Right cardiac atrium (tissue), 5 donors: ENCODE measurements around the gene P4HA2. TPM values are rescaled to one million over a fixed set of nuclear protein-coding genes. Genes with fewer than 3 reads are reported as not detected.

Source experiments
- ATAC-seq, 2 donors: fragments of 200-7000 bp; cut with Tn5 transposase; one replicate each; pipeline versions ENCODE4 v1.8.0 to v1.9.1; 2020; ENCODE audit warnings: moderate library complexity in 2 of 2, mild to moderate bottlenecking in 1 of 2
- DNase-seq, 3 donors: peaks; one replicate each; pipeline ENCODE4 v3.0.0-alpha.2; 2020
- H3K27ac ChIP-seq: one replicate; pipeline ENCODE4 v1.5.1; 2013; ENCODE audit warnings: mild to moderate bottlenecking, low read length, control low read depth, moderate library complexity
- H3K27me3 ChIP-seq: one replicate; pipeline ENCODE4 v1.6.1; 2013; ENCODE audit not compliant: control insufficient read depth, insufficient read depth
- H3K4me1 ChIP-seq: one replicate; pipeline ENCODE4 v1.6.1; 2013; ENCODE audit warnings: low read length; ENCODE audit not compliant: control insufficient read depth, insufficient read depth
- H3K4me3 ChIP-seq: one replicate; pipeline ENCODE4 v1.5.1; 2013; ENCODE audit warnings: low read length, control low read depth
- H3K9me3 ChIP-seq: one replicate; pipeline ENCODE4 v1.6.1; 2013; ENCODE audit warnings: low read length; ENCODE audit not compliant: control insufficient read depth
- WGBS: extraction: QIAGEN DNeasy Blood & Tissue Kit; methylation state at CpG from one replicate; pipeline ENCODE4 v1.1.7; 2013; 5-methylcytosine and 5-hydroxymethylcytosine counted together
- intact Hi-C, 4 donors: fragments of 100-400 bp; cut with DNase I; formaldehyde crosslinking; loops; one replicate each; pipeline versions ENCODE4 v1.11.0 to v1.14.0; 2022 to 2023
- polyA plus RNA-seq: library from polyadenylated mRNA; stranded (reverse); fragments of 200-250 nt; gene quantifications from one replicate; pipeline ENCODE4 v1.2.3, GENCODE V29; 2013
- total RNA-seq, 4 donors: library from RNA; stranded (reverse); fragmentation: NEBNext Ultra II Directional; extraction: Animal tissue kit (Norgen Biotek cat#: 25700); gene quantifications; one replicate each; pipeline ENCODE4 v1.2.1, GENCODE V29; 2021
- donor health status: healthy with polysubstance abuse.
- donor health status: DM: no; HTN: yes; CAD: no.
- donor health status: DM: no; HTN: no; CAD: no.
- donor health status: DM: no; HTN: yes; CAD: no; lungs with severe emphysema.
- donor health status: DM: yes; HTN: yes; CAD: no.

P4HA2 gene
- total and polyA plus RNA-seq, 5 donors, result 51.9 to 103 (median 71.4) TPM

DNA sequence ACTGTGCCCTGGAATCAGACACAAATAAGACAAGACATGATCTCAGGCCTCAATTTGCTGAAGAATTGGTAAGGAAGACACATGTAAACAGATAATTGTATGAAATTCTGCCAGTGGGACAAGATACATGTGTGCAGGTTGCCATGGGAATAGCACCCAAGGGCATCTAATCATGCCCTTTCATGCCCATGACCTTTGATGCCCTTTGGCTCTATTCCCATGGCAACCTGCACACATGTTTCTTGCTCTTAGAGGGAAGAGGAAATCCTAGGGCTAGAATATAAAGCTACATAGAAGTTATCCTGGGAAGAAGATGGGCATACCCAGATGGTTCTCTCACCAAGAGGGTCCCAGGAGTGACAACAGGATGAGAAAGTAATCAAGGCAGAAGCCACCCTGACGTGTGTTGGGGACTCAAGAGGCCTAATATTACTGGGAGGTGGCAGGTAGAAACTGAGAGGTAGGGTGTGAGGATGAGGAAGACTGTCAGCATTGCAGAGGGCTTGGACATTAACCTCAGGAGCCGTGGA is 34.4 kb downstream of the P4HA2 start:
- no peak overlapping the region for H3K27ac ChIP-seq
- no peak for DNase-seq
- no peaks in the 10 kb centered on the region for H3K9me3 ChIP-seq
- H3K4me3 ChIP-seq, result no peak overlapping the region
- intact Hi-C loops, result no loop called here
- no peak for ATAC-seq
- no peaks in the 10 kb centered on the region for H3K27me3 ChIP-seq
- WGBS, result 75% methylated on average over 2 of the region's 2 CpGs
- no peaks in the 10 kb centered on the region for H3K4me1 ChIP-seq

DNA sequence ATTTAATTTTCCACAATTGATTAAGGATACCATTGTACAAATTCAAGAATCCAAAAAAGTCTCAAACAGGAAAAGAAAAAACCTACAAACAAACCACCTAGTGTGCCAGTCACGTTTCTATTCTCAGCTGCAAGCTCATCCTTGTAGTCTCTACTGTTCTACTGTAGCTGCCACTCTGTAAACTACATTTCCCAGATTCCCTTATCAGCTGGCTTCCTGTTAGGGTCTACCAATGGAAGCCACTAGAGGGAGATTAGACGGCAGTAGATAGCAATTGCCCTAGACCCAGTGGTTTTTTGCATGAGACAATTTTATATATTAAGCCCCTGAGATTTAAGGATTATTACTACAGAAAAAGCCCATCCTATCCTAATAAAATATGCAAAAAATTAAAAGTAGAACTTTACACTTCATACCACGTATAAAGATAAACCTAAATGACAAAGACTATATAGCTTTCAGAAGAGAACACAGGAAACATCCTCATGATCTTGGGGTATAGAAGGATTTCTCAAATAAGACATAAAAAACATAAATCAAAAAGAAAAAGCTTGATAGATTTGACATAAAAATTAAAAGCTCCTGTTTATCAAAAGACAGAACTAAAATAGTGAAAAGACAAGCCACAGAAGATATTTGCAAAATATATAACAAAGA is 37.4 kb downstream of the P4HA2 start:
- Histone ChIP-seq H3K9me3 (no peaks in the 10 kb centered on the region), H3K4me3 (no peak overlapping the region), H3K4me1 (no peaks in the 10 kb centered on the region), H3K27ac (no peak overlapping the region), H3K27me3 (no peaks in the 10 kb centered on the region)
- 10% methylated on average over 3 of the region's 3 CpGs for WGBS
- ATAC-seq (peak; percentile 94 to 95), DNase-seq (no peak)
- intact Hi-C loops, result no loop called here

DNA sequence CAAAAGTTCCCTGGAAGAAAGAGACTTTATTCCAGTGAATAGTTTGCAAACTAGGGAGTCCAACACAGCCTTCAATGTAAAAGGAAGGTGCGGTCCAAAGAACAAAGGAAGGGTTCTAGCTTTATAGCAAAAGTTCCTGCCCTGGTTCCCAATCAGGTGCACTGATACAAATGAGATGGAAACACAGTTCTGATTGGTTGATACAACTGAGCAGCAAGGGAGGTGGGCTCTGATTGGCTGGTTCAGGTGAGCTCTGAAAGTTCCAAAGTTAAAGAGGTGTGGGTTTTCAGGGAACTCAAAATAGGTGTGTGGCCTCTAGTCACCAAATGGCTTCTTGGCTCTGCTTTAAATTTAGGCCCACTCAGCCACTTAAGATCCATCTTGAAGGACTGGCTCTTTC is 43.1 kb downstream of the P4HA2 start:
- ATAC-seq, result no peak
- Histone ChIP-seq H3K9me3 (no peaks in the 10 kb centered on the region), H3K27ac (no peak overlapping the region), H3K27me3 (no peaks in the 10 kb centered on the region), H3K4me1 (no peaks in the 10 kb centered on the region), H3K4me3 (no peak overlapping the region)
- 97% methylated on average over 1 of the region's 1 CpG for WGBS
- no peak for DNase-seq
- intact Hi-C loops, result loop anchor here in 1 of 4 donors (10.0 kb wide), 1 partner anchor 310 kb away; the partner anchor contains the start of gene IRF1

DNA sequence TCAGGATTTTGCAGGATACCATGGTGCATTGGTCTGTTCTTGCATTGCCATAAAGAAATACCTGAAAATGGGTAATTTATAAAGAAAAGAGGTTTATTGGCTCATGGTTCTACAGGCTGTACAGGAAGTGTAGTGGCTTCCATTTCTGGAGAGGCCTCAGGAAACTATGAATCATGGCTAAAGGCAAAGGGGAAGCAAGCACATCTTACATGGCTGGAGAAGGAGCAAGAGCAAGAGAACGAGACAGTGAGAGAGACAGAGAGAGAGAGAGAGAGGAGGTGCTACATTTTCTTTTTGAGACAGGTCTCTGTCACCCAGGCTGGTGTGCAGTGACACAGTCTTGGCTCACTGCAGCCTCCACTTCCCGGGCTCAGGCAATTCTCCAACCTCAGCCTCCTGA is 43.9 kb downstream of the P4HA2 start:
- WGBS, result 78% methylated on average over 2 of the region's 2 CpGs
- H3K4me3 ChIP-seq, result no peak overlapping the region
- no peaks in the 10 kb centered on the region for H3K4me1 ChIP-seq
- intact Hi-C loops, result loop anchor here in 1 of 4 donors (10.0 kb wide), 1 partner anchor 311 kb away; the partner anchor contains the start of gene IRF1
- H3K27ac ChIP-seq, result no peak overlapping the region
- no peaks in the 10 kb centered on the region for H3K9me3 ChIP-seq
- DNase-seq, result no peak
- no peaks in the 10 kb centered on the region for H3K27me3 ChIP-seq
- no peak for ATAC-seq

DNA sequence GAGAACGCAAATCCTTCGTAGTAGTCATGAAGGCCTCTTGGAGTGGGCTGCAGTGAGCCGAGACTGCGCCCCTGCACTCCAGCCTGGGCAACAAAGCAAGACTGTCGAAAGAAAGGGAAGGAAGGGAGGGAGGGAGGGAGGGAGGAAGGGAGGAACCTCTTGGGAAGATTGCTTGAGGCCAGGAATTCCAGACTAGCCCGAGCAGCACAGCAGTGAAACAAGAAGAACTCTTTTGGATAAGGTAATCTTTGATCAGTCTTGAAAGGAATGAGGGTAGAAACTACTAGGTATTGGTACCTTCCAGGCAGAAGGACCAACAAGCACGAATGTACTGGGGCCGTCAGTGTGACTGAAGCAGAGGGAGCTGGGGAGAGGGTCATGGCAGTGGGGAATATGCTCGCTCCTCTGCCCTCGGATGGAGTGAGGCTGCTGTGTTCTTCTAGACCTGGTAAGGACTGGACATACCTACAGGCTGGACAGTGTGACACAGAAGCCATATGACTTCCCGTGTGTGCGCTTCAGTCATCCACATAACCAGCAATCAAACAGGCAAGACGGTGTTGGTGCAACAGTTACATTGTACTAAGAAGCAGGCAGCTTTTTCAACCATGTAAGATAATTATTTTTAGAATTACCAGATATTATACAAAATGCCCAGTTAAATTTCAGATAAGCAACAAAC is 45.2 kb downstream of the P4HA2 start:
- 58% methylated on average over 13 of the region's 13 CpGs for WGBS
- peak; percentile 27 to 34 for ATAC-seq
- H3K27ac ChIP-seq, result no peak overlapping the region
- no peaks in the 10 kb centered on the region for H3K9me3 ChIP-seq
- intact Hi-C loops, result loop anchor here in 1 of 4 donors (10.0 kb wide), 1 partner anchor 312 kb away; the partner anchor contains the start of gene IRF1
- no peaks in the 10 kb centered on the region for H3K4me1 ChIP-seq
- H3K4me3 ChIP-seq, result no peak overlapping the region
- DNase-seq, result peak in 1 of 3 donors; percentile 50
- H3K27me3 ChIP-seq, result no peaks in the 10 kb centered on the region

DNA sequence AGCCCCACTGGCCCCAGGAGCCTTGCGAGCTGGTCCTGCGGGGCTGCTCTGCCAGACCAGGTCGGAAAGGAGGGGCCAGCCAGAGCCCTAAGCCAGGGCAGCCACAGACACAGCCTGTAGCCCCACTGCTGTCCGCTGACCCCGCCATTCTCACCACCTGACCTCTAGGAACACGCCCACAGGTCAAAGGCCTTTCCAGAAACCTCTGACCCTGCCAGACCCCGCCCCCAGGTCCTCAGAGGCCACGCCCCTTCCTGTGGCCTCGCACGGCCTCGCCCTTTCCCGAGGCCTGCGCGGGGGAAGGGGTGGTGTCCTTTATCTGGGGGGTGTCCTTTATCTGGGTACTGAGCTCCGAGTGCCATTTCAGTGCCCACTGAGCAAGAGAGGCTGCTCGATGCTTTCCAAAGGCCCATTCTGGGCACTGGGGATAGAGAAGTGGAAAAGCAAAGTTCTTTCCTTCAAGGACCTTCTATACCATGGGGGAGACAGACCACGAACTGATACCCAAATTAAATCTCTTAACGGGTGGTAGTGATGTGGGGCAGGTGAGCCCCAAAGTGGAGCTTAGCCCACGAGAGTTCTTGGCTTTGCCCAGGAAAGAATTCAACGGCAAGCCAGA is 46.5 kb downstream of the P4HA2 start:
- Histone ChIP-seq H3K27ac (no peak overlapping the region), H3K9me3 (no peaks in the 10 kb centered on the region), H3K27me3 (no peaks in the 10 kb centered on the region), H3K4me3 (no peak overlapping the region), H3K4me1 (no peaks in the 10 kb centered on the region)
- peak; percentile 28 to 72 (median 52) for DNase-seq
- intact Hi-C loops, result loop anchor here in 1 of 4 donors (10.0 kb wide), 1 partner anchor 314 kb away; the partner anchor contains the start of gene IRF1
- peak; percentile 47 to 60 for ATAC-seq
- 76% methylated on average over 20 of the region's 20 CpGs for WGBS

DNA sequence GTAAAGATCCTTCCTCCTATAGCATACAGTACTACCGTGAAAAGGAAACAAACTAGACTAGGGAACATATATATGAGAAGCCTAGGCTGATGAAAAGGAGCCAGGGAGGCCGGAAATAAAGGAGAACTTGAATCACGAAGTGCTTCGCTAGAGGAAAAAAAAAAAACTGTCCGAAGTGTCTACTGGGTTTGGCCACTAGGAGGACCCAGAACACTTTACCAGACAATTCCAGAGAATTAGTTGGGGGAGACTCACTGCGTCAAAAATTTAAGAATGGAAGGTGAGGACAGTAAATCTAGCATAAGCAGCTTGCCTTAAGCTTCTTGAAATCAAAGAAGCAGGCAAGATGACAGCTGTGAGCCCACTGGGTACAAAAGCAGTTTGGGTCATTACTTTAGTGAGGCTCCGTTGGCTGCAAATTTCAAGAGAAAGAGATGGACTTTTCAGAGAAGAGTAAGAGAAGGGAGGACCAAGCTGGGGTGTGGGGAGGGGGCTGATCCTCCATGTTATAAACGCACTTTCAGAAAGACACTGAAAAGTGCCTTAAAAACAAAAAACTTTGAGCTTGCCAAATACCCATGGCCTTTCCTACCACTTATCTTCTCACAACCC is 47.4 kb downstream of the P4HA2 start:
- 14% methylated on average over 8 of the region's 8 CpGs for WGBS
- H3K27me3 ChIP-seq, result no peaks in the 10 kb centered on the region
- DNase-seq (no peak), ATAC-seq (peak; percentile 34 to 53)
- no peak overlapping the region for H3K4me3 ChIP-seq
- H3K27ac ChIP-seq, result no peak overlapping the region
- H3K4me1 ChIP-seq, result no peaks in the 10 kb centered on the region
- no peaks in the 10 kb centered on the region for H3K9me3 ChIP-seq
- intact Hi-C loops, result loop anchor here in 1 of 4 donors (10.0 kb wide), 1 partner anchor 315 kb away; the partner anchor contains the start of gene IRF1

DNA sequence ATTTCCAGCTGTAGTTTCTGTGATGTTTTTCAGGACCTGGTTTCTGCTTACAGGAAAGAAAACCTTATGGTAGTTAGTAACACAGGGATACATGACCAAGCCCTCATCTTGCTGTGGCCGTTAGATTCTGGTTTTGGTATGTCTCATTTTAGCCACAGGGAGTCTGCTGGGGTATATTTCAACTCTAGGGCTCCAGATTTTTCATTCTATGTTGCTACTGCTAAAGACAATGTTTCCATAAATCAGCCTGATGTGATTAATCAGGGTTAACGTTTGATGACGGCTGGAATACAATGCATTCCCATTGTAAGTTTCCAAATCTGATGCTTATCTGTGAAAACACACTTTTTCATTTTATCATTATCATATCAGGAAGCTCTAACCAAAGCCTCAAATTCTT is 48.2 kb downstream of the P4HA2 start:
- no peak for ATAC-seq
- intact Hi-C loops, result no loop called here
- no peaks in the 10 kb centered on the region for H3K27me3 ChIP-seq
- H3K4me1 ChIP-seq, result no peaks in the 10 kb centered on the region
- no peak for DNase-seq
- H3K9me3 ChIP-seq, result no peaks in the 10 kb centered on the region
- 52% methylated on average over 3 of the region's 3 CpGs for WGBS
- no peak overlapping the region for H3K4me3 ChIP-seq
- no peak overlapping the region for H3K27ac ChIP-seq

DNA sequence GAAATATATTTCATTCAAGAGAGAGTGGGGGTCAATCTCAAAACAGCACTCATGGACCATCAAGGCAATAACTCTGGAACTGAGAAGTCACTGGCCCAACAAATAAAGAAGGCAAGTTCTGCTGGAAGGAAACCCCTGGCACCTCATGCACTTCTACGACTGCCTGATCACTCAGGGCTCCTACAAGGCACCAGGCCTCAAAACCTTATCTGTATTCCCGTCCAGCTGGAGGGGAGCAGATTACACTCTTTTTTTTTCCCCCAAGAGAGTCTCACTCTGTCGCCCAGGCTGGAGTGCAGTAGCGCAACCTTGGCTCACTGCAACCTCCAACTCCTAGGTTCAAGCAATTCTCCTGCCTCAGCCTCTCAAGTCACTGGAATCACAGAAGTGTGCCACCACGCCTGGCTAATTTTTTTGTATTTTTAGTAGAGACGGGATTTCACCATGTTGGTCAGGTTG is 49.9 kb downstream of the P4HA2 start:
- no peak overlapping the region for H3K27ac ChIP-seq
- no peaks in the 10 kb centered on the region for H3K27me3 ChIP-seq
- 80% methylated on average over 6 of the region's 6 CpGs for WGBS
- H3K4me3 ChIP-seq, result no peak overlapping the region
- ATAC-seq (no peak), DNase-seq (no peak)
- no peaks in the 10 kb centered on the region for H3K4me1 ChIP-seq
- H3K9me3 ChIP-seq, result no peaks in the 10 kb centered on the region
- intact Hi-C loops, result no loop called here

DNA sequence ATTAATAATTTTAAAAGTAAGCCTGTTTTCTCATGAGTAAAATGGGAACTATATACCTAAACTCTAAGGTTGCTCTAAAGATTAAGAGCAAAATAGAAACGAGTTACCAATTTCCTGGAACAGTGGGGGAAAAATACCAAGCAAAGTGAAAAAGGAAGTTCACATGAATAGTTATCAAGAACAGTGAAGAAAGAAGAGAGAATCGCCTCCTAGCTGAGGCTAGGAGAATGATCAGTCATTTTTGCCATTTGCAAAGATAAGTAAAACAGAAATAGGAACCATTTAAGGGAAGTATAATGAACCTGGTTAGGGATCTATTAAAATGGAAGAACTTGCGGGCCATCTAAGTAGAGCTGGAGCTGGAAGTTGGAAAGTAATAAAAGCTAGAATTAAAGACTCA is 50.7 kb downstream of the P4HA2 start:
- 53% methylated on average over 3 of the region's 3 CpGs for WGBS
- H3K27me3 ChIP-seq, result no peaks in the 10 kb centered on the region
- intact Hi-C loops, result no loop called here

More for the DNA sequence above, 50.7 kb downstream of the P4HA2 start:
- H3K9me3 ChIP-seq, result no peaks in the 10 kb centered on the region
- no peaks in the 10 kb centered on the region for H3K4me1 ChIP-seq
- no peak for DNase-seq
- H3K27ac ChIP-seq, result no peak overlapping the region
- no peak for ATAC-seq
- H3K4me3 ChIP-seq, result no peak overlapping the region
